Mucosa of rectum (tissue), 2 donors: ENCODE results near the gene MTCL3.

Experiments used
- H3K27ac ChIP-seq, 2 donors: one replicate each; pipeline ENCODE4 v1.7.0; 2013; ENCODE audit warnings: inconsistent platforms in 2 of 2, low read depth in 2 of 2, low read length in 2 of 2
- H3K27me3 ChIP-seq, 2 donors: one replicate each; pipeline ENCODE4 v1.7.0; 2013; ENCODE audit warnings: low read length in 2 of 2; ENCODE audit not compliant: control insufficient read depth in 2 of 2, insufficient read depth in 2 of 2
- H3K36me3 ChIP-seq, 2 donors: one replicate each; pipeline ENCODE4 v1.7.0; 2013; ENCODE audit warnings: low read length in 2 of 2; ENCODE audit not compliant: control insufficient read depth in 2 of 2, insufficient read depth in 2 of 2
- H3K4me1 ChIP-seq, 2 donors: one replicate each; pipeline ENCODE4 v1.7.0; 2013; ENCODE audit warnings: low read length in 2 of 2, mild to moderate bottlenecking in 1 of 2; ENCODE audit not compliant: control insufficient read depth in 2 of 2, insufficient read depth in 2 of 2
- H3K4me3 ChIP-seq, 2 donors: one replicate each; pipeline ENCODE4 v1.7.0; 2013; ENCODE audit warnings: low read length in 2 of 2
- H3K9ac ChIP-seq, 2 donors: one replicate each; pipeline ENCODE4 v1.7.0; 2013; ENCODE audit warnings: low read length in 2 of 2, low read depth in 1 of 2, mild to moderate bottlenecking in 1 of 2
- H3K9me3 ChIP-seq, 2 donors: one replicate each; pipeline ENCODE4 v1.7.0; 2013; ENCODE audit warnings: low read length in 2 of 2; ENCODE audit not compliant: control insufficient read depth in 2 of 2
- donor health status: healthy.
- donor health status: Normal muscosa, but diverticular disease.

The MTCL3 gene

DNA sequence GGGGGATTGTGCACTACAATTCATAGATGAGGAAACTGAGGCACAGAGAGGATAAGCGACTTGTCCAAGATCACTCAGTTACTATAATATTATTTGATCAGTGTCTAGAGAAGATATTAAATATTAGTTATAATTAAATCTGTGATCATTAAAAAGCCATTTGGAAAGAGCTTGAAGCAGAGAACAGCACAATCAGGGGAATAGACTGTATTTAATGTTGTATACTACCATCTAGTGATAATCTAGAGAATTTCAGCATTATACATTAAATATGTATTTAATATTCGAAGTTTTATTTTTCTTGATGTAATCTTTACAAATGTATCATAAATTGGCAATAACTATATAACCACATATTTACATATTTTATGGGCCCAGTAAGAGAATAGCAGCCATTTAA, 20.1 kb upstream of the MTCL3 start:
- Histone ChIP-seq H3K27ac (no peak overlapping the region), H3K9me3 (no peaks in the 10 kb centered on the region), H3K9ac (no peak overlapping the region), H3K4me1 (no peaks in the 10 kb centered on the region), H3K4me3 (no peak overlapping the region), H3K36me3 (no peaks in the 10 kb centered on the region), H3K27me3 (no peaks in the 10 kb centered on the region)

DNA sequence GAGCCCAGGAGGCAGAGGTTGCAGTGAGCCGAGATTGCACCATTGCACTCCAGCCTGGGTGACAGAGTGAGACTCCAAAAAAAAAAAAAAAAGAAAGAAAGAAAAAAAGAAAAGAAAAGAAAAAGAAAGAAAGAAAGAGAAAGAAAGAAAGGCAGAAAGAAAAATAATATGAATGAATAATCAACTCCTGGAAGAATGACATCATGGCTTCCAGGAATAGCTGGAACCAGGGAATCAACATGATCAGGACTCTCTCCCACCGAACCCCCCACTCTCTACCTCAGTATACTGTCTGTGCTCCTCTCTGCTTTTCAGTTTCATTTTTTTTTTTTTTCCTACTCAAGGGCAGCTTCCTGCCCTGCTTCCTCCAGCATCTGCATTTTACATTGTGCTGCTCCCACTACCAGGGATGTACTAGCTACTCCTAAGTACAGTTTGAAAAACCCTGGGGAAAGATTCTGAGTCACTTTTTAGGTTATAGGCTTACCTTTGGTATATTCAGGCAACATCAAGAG, 19.7 kb upstream of the MTCL3 start:
- Histone ChIP-seq H3K4me1 (no peaks in the 10 kb centered on the region), H3K36me3 (no peaks in the 10 kb centered on the region), H3K27ac (no peak overlapping the region), H3K27me3 (no peaks in the 10 kb centered on the region), H3K4me3 (no peak overlapping the region), H3K9me3 (no peaks in the 10 kb centered on the region), H3K9ac (no peak overlapping the region)

DNA sequence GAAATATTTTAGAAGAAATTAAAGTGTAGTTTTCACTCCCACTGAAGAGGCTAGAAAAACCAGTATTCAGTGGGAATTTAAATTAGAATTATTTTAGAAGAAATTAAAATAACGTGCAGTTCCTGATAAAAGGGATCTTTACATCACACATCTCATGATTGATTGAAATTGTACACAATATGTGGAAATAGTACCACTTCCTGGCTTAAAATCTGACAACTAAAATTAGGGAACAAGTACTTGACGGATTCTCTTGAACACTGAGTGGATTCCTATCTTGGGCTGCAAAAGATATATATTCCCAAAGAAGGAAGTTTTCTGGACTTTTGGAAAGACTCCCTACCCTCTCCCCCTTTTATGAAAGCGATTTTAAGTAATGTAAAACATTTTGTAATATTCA, 14.6 kb upstream of the MTCL3 start:
- H3K9ac ChIP-seq, result no peak overlapping the region
- peaks cover 0 to 2% of the 10 kb centered on the region in 2 donors for H3K27me3 ChIP-seq
- no peak overlapping the region for H3K27ac ChIP-seq

DNA sequence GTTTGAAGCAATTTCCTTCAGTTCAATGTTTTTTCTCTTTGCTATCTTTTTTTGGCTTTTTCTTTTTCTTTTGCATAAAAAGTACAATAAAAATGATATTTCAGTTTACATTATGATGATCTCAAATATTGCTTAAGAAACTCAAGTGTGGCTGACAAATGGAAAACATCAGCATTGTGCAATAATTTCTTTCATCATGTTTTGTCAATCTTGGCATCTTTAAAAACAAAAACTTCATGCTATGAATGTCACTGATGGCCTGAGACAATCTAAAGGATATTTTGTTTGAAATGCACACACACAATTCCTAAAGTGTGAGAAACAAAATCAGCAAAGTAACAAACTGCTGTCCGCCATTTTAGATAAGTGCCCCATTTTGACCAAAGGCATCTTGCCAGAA, 13.9 kb upstream of the MTCL3 start:
- no peaks in the 10 kb centered on the region for H3K4me1 ChIP-seq
- H3K4me3 ChIP-seq, result no peak overlapping the region
- no peak overlapping the region for H3K9ac ChIP-seq
- H3K27me3 ChIP-seq, result peaks cover 0 to 2% of the 10 kb centered on the region in 2 donors
- no peaks in the 10 kb centered on the region for H3K9me3 ChIP-seq
- no peak overlapping the region for H3K27ac ChIP-seq
- H3K36me3 ChIP-seq, result no peaks in the 10 kb centered on the region

More for the DNA sequence above, 14.6 kb upstream of the MTCL3 start:
- Histone ChIP-seq H3K9me3 (no peaks in the 10 kb centered on the region), H3K36me3 (no peaks in the 10 kb centered on the region), H3K4me3 (no peak overlapping the region), H3K4me1 (no peaks in the 10 kb centered on the region)

DNA sequence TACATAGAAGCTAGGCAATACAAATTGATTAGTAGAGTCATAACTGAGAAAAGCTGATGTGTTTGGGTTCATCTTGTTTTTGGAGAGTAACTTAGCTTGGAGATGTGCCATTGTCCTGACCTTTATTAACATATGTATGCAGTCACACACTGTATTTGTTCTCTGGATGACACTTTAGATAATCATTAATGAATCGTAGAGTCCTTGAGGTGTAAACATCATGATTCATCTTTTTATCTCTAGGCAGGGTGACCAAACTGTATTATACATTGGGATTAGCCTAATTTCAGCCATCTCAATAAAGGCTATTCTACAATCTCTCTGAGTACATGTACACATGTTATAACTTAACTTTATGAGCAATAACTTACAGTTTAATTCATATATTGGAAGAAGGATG, 3.6 kb upstream of the MTCL3 start:
- Histone ChIP-seq H3K27me3 (peaks cover 20 to 28% of the 10 kb centered on the region in 2 donors), H3K9me3 (no peaks in the 10 kb centered on the region), H3K27ac (no peak overlapping the region), H3K36me3 (no peaks in the 10 kb centered on the region), H3K4me1 (no peaks in the 10 kb centered on the region), H3K4me3 (no peak overlapping the region), H3K9ac (no peak overlapping the region)

DNA sequence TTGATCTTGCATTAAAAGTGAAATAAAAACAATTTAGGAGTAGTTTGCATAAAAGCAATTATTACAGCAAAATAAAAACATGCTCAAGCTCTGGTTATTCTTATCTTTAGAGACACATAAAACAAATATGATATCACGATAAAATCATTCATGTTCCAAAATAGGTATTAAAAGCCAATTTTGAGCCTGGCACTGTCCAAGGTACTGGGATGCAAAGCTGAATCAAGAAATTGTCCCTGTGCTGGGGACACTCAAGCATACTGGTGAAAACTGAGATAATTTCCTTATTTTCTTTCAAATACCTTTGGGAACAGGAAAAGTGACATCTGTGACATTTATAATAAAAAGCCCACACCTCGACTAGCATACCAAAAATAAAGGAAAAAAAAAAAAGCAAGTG, 931 bp upstream of the MTCL3 start:
- no peak overlapping the region for H3K4me3 ChIP-seq
- H3K36me3 ChIP-seq, result no peaks in the 10 kb centered on the region
- H3K27me3 ChIP-seq, result peaks cover 29 to 43% of the 10 kb centered on the region in 2 donors
- H3K4me1 ChIP-seq, result peaks cover 0 to under 1% of the 10 kb centered on the region in 2 donors
- H3K27ac ChIP-seq, result no peak overlapping the region
- H3K9me3 ChIP-seq, result no peaks in the 10 kb centered on the region
- no peak overlapping the region for H3K9ac ChIP-seq

DNA sequence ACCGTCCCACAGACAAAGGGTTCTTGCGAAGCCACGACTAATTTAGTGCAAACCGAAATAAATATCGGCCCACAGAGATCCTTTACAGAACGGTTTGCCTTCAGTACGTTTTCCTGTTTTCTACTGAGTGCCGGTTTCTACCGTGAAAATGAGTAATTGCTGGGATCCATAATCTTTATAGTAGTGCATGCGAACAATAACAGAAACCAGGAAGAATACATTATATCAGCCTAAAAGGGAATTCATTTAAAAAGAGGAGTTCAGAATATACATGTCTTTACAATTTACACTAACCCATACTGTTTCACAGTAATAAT, 292 bp upstream of the MTCL3 start:
- peaks cover 35 to 50% of the 10 kb centered on the region in 2 donors for H3K27me3 ChIP-seq
- H3K9ac ChIP-seq, result no peak overlapping the region
- no peaks in the 10 kb centered on the region for H3K36me3 ChIP-seq
- H3K9me3 ChIP-seq, result no peaks in the 10 kb centered on the region
- peaks cover 0 to 6% of the 10 kb centered on the region in 2 donors for H3K4me1 ChIP-seq
- no peak overlapping the region for H3K4me3 ChIP-seq
- H3K27ac ChIP-seq, result no peak overlapping the region

DNA sequence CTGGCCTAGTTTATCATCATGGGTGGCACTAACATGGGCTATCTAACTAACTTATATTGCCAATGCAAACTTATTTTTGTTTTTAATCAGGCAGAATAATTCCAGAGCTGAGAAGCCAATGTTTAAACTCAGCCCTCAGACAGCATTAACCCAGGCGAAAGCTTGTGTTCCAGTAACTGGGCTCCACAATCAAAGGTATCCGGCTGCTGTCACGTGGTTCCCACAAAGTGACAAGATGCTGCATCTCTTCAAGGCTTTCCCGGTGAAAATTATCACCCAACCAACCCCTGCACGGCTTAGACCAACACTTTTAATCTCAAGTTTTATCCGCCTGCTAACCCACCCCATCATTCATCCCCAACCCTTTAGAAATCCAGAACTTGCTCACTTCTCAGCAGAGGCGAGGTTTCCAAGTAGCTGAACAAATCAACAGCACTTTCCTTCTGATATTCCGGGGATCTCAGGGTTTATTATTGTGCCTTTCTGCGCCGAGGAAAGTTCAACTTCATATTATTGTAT, 885 bp downstream of the MTCL3 start:
- H3K27ac ChIP-seq, result no peak overlapping the region
- no peak overlapping the region for H3K4me3 ChIP-seq
- no peak overlapping the region for H3K9ac ChIP-seq

DNA sequence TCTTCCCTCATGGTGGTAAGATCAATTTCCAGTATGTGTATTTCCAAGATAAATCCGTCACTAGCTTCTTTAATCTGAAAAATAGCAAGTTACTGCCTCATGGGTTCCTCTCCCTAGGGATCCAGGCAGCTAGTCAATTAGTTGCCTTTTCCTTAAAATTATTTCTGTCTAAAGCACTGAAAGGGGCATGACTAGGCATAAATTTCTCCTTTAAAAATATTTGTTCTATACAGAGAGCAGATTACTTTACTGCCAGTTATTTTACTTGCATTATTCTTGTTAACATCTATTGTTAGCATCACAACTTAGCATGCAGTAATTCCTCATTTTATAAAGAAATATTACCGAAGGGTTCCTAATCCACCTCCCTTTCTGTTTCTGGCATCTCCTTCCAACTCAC, 1.4 kb downstream of the MTCL3 start:
- Histone ChIP-seq H3K9ac (no peak overlapping the region), H3K27ac (no peak overlapping the region), H3K4me3 (no peak overlapping the region), H3K36me3 (no peaks in the 10 kb centered on the region), H3K27me3 (peaks cover 34 to 49% of the 10 kb centered on the region in 2 donors), H3K4me1 (peaks cover 0 to 6% of the 10 kb centered on the region in 2 donors), H3K9me3 (no peaks in the 10 kb centered on the region)

More for the DNA sequence above, 885 bp downstream of the MTCL3 start:
- no peaks in the 10 kb centered on the region for H3K9me3 ChIP-seq
- peaks cover 0 to 6% of the 10 kb centered on the region in 2 donors for H3K4me1 ChIP-seq
- H3K36me3 ChIP-seq, result no peaks in the 10 kb centered on the region
- peaks cover 34 to 53% of the 10 kb centered on the region in 2 donors for H3K27me3 ChIP-seq

DNA sequence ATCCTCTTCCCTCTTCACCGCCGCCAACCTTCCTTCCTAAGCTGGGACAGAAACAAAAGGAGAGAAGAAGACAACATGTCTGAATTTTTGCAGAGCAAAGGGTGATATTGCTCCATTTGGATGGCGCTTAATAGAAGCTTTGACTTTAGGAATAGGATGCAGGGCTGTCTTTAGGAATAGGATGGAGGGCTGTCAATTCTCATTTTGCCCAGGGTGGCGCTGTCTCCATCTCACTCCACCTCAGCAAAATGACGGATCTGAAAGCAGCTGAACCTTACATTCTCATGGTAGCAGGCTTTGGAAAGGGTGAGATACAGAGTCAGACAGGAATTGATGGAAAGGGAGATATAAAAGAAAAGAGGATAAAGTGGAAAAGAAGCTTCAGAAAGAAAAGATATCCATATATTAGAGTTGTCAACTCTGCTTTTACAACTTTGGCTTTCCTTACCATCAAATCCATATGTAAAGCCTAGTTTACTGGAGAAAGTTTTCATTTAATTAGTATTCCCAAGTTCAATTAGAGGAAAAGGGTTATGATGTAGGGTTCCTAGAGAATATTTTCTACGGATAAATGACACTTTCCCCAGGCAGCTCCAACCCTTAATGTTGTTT, 2.4 kb downstream of the MTCL3 start:
- no peaks in the 10 kb centered on the region for H3K36me3 ChIP-seq
- H3K9ac ChIP-seq, result no peak overlapping the region
- no peak overlapping the region for H3K27ac ChIP-seq
- H3K4me3 ChIP-seq, result peak overlapping the region; percentile 31 to 68
- no peaks in the 10 kb centered on the region for H3K9me3 ChIP-seq
- peaks cover 0 to 6% of the 10 kb centered on the region in 2 donors for H3K4me1 ChIP-seq
- peaks cover 31 to 45% of the 10 kb centered on the region in 2 donors for H3K27me3 ChIP-seq
